ENCODE data around the gene ZNF726. TPM values are rescaled to one million over a fixed set of nuclear protein-coding genes. Genes with fewer than 3 reads are reported as not detected.

ZNF726 gene
- total RNA-seq, 4 donors from 2014 or later = 0.65 to 1.3 (median 0.76) TPM

DNA sequence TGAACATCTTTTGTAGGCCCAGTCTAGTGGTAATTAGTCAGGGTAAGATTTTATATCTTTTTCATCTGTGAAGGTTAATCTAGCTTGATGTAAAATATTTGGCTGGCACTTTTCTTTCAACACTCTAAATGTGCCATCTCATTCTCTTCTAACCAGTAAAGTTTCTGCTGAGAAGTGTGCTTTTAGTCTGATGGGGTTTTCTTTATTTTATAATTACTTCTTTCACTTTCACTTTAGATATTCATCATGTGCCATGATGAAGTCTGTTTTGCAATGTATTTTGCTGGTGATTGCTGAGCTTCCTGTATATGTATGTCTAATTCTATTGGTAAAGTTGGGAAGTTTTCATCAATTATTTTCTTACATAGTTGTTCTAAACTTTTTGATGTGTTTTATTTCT, 31.9 kb downstream of the ZNF726 start:
- TF ChIP-seq, protein P1, sequence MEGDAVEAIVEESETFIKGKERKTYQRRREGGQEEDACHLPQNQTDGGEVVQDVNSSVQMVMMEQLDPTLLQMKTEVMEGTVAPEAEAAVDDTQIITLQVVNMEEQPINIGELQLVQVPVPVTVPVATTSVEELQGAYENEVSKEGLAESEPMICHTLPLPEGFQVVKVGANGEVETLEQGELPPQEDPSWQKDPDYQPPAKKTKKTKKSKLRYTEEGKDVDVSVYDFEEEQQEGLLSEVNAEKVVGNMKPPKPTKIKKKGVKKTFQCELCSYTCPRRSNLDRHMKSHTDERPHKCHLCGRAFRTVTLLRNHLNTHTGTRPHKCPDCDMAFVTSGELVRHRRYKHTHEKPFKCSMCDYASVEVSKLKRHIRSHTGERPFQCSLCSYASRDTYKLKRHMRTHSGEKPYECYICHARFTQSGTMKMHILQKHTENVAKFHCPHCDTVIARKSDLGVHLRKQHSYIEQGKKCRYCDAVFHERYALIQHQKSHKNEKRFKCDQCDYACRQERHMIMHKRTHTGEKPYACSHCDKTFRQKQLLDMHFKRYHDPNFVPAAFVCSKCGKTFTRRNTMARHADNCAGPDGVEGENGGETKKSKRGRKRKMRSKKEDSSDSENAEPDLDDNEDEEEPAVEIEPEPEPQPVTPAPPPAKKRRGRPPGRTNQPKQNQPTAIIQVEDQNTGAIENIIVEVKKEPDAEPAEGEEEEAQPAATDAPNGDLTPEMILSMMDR (IDR thresholded peaks at IDR 0.05; ENCODE audit: low read depth) = no peak

DNA sequence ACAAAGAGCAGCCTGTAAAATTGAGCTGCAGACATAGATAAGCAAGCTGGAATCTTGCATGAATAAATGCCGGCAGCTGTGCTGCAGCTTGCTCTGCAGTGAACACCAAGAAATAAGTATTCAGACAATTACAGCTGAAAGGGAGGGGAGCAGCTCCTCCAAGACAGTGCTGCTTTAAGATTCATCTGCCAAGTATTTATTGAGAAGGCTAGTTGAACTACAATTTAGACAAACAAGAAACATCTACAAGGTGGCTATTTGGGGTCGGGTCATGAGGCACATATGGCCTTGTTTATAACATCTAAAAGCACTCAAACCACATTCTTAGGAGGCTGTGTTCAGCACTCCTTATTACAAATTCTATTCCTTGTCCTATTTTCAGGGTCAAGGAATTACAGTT, 34.9 kb downstream of the ZNF726 start:
- TF ChIP-seq, protein P1 (IDR thresholded peaks at IDR 0.05; ENCODE audit: low read depth) = no peak

DNA sequence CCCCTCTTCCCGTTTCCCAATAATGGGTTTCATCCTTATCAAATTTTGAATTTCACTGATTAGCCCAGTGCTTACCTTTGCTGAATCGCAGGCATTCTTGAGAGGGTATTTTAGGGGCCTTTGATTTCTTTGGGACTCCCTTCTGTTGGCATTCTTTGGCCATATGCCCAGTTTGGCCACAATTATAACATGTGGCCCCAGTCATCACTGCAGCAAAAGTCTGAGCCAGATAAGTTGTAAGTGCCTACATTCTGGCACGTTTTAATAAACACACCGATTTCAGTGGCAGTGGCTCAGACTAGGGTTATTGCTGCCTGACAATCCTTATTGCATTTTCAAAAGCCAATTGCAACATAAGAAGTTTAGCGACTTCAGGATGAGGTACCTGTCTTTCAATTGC, 41.4 kb downstream of the ZNF726 start:
- TF ChIP-seq, protein P1 (IDR thresholded peaks at IDR 0.05; ENCODE audit: low read depth) = no peak

DNA sequence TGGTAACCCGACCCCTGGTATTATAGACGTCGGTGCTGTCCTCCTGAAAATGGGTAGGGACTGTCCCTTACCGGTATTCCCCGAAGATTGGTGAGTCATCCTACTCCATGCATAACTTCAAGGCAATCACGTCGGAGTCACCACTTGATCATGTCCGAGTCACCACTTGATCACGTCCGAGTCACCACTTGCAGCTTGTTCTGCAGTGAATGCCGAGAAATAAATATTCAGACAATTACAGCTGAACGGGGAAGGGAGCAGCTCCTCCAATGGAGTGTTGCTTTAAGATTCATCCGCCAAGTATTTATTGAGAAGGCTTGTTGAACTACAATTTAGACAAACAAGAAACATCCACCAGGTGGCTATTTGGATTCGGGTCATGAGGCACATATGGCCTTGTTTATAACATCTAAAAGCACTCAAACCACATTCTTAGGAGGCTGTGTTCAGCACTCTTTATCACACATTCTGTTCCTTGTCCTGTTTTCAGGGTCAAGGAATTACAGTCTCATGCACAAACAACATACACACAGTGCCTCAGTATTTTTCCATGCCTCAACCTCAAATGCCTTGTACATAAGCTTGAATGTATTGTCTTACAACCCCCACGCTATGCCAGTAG, 43.1 kb downstream of the ZNF726 start:
- TF ChIP-seq, protein P1 (IDR thresholded peaks at IDR 0.05; ENCODE audit: low read depth) = no peak

DNA sequence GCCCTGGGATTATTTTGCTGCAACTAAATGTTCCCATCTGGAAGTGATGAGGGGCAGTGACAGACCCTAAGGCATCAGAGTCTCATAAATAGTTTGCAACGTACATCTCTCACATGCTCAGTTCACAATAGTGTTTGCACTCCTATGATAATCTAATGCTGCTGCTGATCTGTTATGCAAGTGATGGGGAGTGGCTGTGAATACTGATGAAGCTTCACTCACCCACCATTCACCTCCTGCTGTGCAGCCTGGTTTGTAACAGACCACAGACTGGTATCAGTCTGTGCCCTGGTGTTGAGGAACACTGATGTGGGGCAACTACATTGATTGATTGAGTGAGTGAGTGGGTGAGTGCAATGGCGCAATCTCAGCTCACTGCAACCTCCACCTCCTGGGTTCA, 54.9 kb downstream of the ZNF726 start:
- TF ChIP-seq, protein P1 (IDR thresholded peaks at IDR 0.05; ENCODE audit: low read depth) = no peak

DNA sequence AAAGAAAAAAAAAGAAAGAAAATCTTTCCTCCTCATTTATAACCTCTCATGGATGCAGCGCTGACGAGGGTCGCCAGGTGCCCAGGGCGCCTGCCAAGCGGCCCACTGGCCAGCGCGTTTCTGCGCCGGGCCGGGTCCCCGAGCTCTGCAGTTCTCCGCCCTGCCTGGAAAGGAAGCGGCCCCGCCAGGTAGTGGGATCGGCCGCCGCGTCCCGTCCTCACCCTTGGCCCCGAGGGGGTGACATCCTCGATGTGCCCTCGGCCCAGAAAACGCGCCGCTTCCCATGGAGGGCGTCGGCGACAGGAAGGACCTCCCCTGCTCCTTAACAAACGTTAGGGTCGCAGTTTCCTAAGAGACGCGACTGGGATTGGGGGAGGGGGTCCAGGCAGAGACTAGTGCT, 56.9 kb downstream of the ZNF726 start:
- TF ChIP-seq, protein P1 (IDR thresholded peaks at IDR 0.05; ENCODE audit: low read depth) = no peak

DNA sequence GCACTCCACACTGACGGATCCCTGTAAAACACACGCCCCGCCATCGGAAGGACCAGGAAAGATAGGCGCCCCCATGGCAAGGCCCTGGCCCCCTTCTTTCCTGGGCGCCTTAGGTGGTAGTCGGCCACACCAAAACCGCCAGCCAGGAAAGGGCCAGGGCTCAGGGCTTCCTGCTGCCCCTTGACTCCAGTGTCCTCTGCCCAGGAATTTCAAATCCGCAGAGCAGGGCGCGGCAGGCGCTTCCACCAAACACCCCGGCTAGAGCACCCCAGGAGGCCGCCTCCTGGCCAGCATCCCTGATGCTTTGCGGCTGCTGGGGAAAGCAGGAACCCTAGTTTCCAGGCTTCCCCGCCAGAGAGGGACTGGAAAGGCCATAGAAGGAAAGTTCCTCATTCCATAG, 57.5 kb downstream of the ZNF726 start:
- TF ChIP-seq, protein P1 (IDR thresholded peaks at IDR 0.05; ENCODE audit: low read depth) = no peak
